ENCODE results near the gene CHRM5. TPM values are rescaled to one million over a fixed set of nuclear protein-coding genes. Genes with fewer than 3 reads are reported as not detected.
A peak's percentile ranks its signal among the peaks of the same experiment; 100 is the strongest.

Gene CHRM5
- total and polyA plus RNA-seq, 9 of the 15 experiments (the other 6 are each of a cell fraction or from before 2014, with no cell fraction given) = not detected

GRCh38 chr15:34038871-34039789 lies 70.8 kb downstream of the CHRM5 start, which contains the start of gene AVEN:
Gene AVEN, minus strand, starts transcription at chr15:34039204. Its CDS starts 158 bp downstream, at chr15:34039046.
- H3K9me3 ChIP-seq (replicated peaks; ENCODE audit: control insufficient read depth, insufficient read depth, low read depth, low read length) = no peaks in the 10 kb centered on the region
- peak within 1 kb of the TSS; percentile 71 to 94 for H3K9ac ChIP-seq (ENCODE audit: insufficient read depth in 1 of 2, low read depth in 2 of 2, low read length in 2 of 2)
- POLR2A ChIA-PET = interaction anchor here (0.6 to 0.8 kb wide), 5 partner anchors 11 to 277 kb away, joined by 3 to 4 read pairs (median 3); no protein-coding TSS in a partner anchor
- TSS peak; percentile 82 for BruUV-seq (replicated peaks)
- H3K4me3 ChIP-seq = peak within 1 kb of the TSS; percentile 63
- no peaks in the 10 kb centered on the region for H3K79me2 ChIP-seq (ENCODE audit: control insufficient read depth, insufficient read depth, low read length)
- CTCF ChIA-PET (ENCODE audit: low intra/inter-chr PET ratio) = no interaction called here
- H3K27ac ChIP-seq (ENCODE audit: extremely low read depth, low read depth, low read length) = peak within 1 kb of the TSS; percentile 46; the same call in 2 of the 3 replicates
- WGBS (ENCODE audit: insufficient coverage, low coverage, missing lambda C conversion rate) = 4% methylated on average over 27 of the region's 82 CpGs
- no peaks in the 10 kb centered on the region for H3K9me1 ChIP-seq (ENCODE audit: control insufficient read depth, insufficient read depth, low read length)
- peak; percentile 83 for ATAC-seq
- intact Hi-C loops (cut with micrococcal nuclease) (no loop called here), in situ Hi-C loops (cut with MboI) (no loop called here)
- peaks cover 3 to 12% of the 10 kb centered on the region in 2 experiments; a peak in 4 of 5 replicates for H3K4me1 ChIP-seq (replicated peaks in 1 of 2; ENCODE audit: control insufficient read depth in 2 of 2, insufficient read depth in 2 of 2, low read length in 2 of 2)
- H3K27me3 ChIP-seq (ENCODE audit: control insufficient read depth in 2 of 2, insufficient read depth in 2 of 2, low read length in 2 of 2) = peaks cover 14 to 15% of the 10 kb centered on the region in 2 experiments; a peak in 4 of 5 replicates
- no peaks in the 10 kb centered on the region for H4K20me1 ChIP-seq (replicated peaks; ENCODE audit: control insufficient read depth, insufficient read depth, low read length)
- H2AFZ ChIP-seq (ENCODE audit: low read depth, low read length) = peak within 1 kb of the TSS; percentile 100
- no peaks in the 10 kb centered on the region for H3K36me3 ChIP-seq (ENCODE audit: control insufficient read depth, insufficient read depth, low read length)
- peak within 1 kb of the TSS; percentile 91 for H3K4me2 ChIP-seq (ENCODE audit: insufficient read depth, low read length)
- FAIRE-seq = no peak
- peak; percentile 59 to 73 (median 68) for DNase-seq (ENCODE audit: extremely low read depth in 1 of 4, low spot score in 3 of 4)
- 0 out of 2 replicates have a peak, but pooled peaks have one; percentile 37 for TF ChIP-seq CUX1 (CRISPR knock-in tag; IDR thresholded peaks at IDR 0.05)
- TF ChIP-seq POLR2AphosphoS5 (IDR thresholded peaks at IDR 0.05; ENCODE audit: control insufficient read depth, insufficient read depth, low read depth, low read length) = no peak
- peak; percentile 38 for TF ChIP-seq VEZF1 (CRISPR knock-in tag; IDR thresholded peaks at IDR 0.05)
- TF ChIP-seq GTF3C2 (IDR thresholded peaks at IDR 0.05; ENCODE audit: borderline replicate concordance, extremely low read depth, insufficient read length) = no peak
- no peak for TF ChIP-seq KDM5B (IDR thresholded peaks at IDR 0.05; ENCODE audit: insufficient replicate concordance, low read depth, low read length)
- no peak for TF ChIP-seq ZBTB26 (CRISPR knock-in tag; IDR thresholded peaks at IDR 0.05)
- TF ChIP-seq MAZ (CRISPR knock-in tag; conservative IDR thresholded peaks at IDR 0.05 in 1 of 2, IDR thresholded peaks at IDR 0.05 in 1 of 2) = no peak

Data from K562 (cell line).